ENCODE results near the gene TP53TG5. TPM values are rescaled to one million over a fixed set of nuclear protein-coding genes. Genes with fewer than 3 reads are reported as not detected.

Gene TP53TG5
- total and polyA plus RNA-seq, 2 of the 8 experiments (the other 6 are each of a cell fraction or from before 2014, with no cell fraction given) = not detected

- 8% methylated on average over 29 of the region's 30 CpGs; no CpG with 5 or more reads in 1 of the 2 experiments for WGBS, 2 experiments (ENCODE audit: extremely low coverage in 1 of 2, insufficient coverage in 1 of 2, insufficient read length in 1 of 2, insufficient replicate concordance in 2 of 2, low coverage in 1 of 2, low lambda C conversion rate in 2 of 2, missing lambda C conversion rate in 1 of 2)
- TF ChIP-seq CHD1 (IDR thresholded peaks at IDR 0.05; ENCODE audit: low read depth, low read length) = no peak
- TF ChIP-seq CHD2 (IDR thresholded peaks at IDR 0.05; ENCODE audit: low read length) = no peak
Observed at GRCh38 chr20:45407067-45407745, 29.1 kb upstream of the TP53TG5 start.

More at GRCh38 chr20:45407067-45407745, 29.1 kb upstream of the TP53TG5 start:
- Histone ChIP-seq H3K18ac (ENCODE audit: extremely low read depth, low read length) (peak overlapping the region; percentile 80), H3K56ac (replicated peaks; ENCODE audit: insufficient read length, low read depth, low read length) (no peak overlapping the region), H4K20me1 (replicated peaks in 1 of 2; ENCODE audit: control insufficient read depth in 1 of 2, insufficient read depth in 2 of 2, low read length in 2 of 2) (peaks cover 4 to 5% of the 10 kb centered on the region in 2 experiments), H3K4me3 (ENCODE audit: extremely low read depth in 1 of 4, insufficient read depth in 2 of 4, low read depth in 3 of 4, low read length in 4 of 4) (peak overlapping the region; percentile 82 to 86 (median 84)), H3K23me2 (ENCODE audit: low read depth, low read length) (peaks cover 21% of the 10 kb centered on the region), H2BK5ac (ENCODE audit: low read depth, low read length) (peak overlapping the region; percentile 40; the same call in 1 of the 2 replicates), H3K4me2 (ENCODE audit: insufficient read depth in 1 of 2, low read depth in 2 of 2, low read length in 2 of 2) (peak overlapping the region; percentile 77 to 98), H3K79me1 (ENCODE audit: low read depth, low read length) (no peaks in the 10 kb centered on the region), H3K27me3 (replicated peaks in 1 of 4; ENCODE audit: control insufficient read depth in 3 of 4, extremely low read depth in 1 of 4, insufficient read depth in 3 of 4, low read length in 3 of 4) (peaks cover 2 to 20% (median 10%) of the 10 kb centered on the region in 4 experiments; a peak in 6 of 7 replicates), H3K4me1 (replicated peaks in 1 of 4; ENCODE audit: control insufficient read depth in 3 of 4, insufficient read depth in 4 of 4, low read length in 3 of 4) (peaks cover 0 to 8% (median 3%) of the 10 kb centered on the region in 4 experiments; a peak in 4 of 7 replicates), H2AK5ac (ENCODE audit: low read depth, low read length) (no peak overlapping the region), H2BK12ac (ENCODE audit: low read depth, low read length) (peak overlapping the region; percentile 80), H2BK15ac (ENCODE audit: low read length) (0 out of 2 replicates have a peak overlapping the region, but pooled peaks have one; percentile 19), H3K23ac (ENCODE audit: insufficient read length) (no peak overlapping the region), H2BK20ac (ENCODE audit: low read length) (no peak overlapping the region), H2AFZ (ENCODE audit: low read length) (no peak overlapping the region), H4K91ac (replicated peaks; ENCODE audit: insufficient read length, low read length) (no peak overlapping the region), H3K14ac (ENCODE audit: insufficient read length) (no peak overlapping the region), H3K79me2 (ENCODE audit: control insufficient read depth in 1 of 2, insufficient read depth in 2 of 2, low read length in 2 of 2) (peaks cover 0 to 9% of the 10 kb centered on the region in 2 experiments; a peak in 1 of 4 replicates), H4K5ac (ENCODE audit: insufficient read length, low read depth, low read length) (no peak overlapping the region), H2BK120ac (replicated peaks; ENCODE audit: low read depth, low read length) (no peak overlapping the region), H3K4ac (replicated peaks; ENCODE audit: insufficient read length, low read depth, low read length) (peak overlapping the region; percentile 40), H3K27ac (ENCODE audit: low read depth, low read length) (no peak overlapping the region), H4K8ac (ENCODE audit: extremely low read depth, insufficient read depth, low read length) (peak overlapping the region; percentile 93; the same call in 1 of the 2 replicates), H3K9me3 (ENCODE audit: insufficient read depth in 2 of 2, low read depth in 1 of 2, low read length in 1 of 2) (no peaks in the 10 kb centered on the region), H3K9ac (replicated peaks in 1 of 4; ENCODE audit: extremely low read depth in 1 of 4, low read depth in 3 of 4, low read length in 3 of 4) (peak overlapping the region in 3 of 4 experiments; percentile 26 to 86 (median 65); a peak in 5 of 7 replicates), H3K36me3 (ENCODE audit: control insufficient read depth in 2 of 4, insufficient read depth in 4 of 4, low read length in 3 of 4) (peaks cover 5 to 15% (median 13%) of the 10 kb centered on the region in 4 experiments)
- ChIA-PET CTCF (ENCODE audit: partially characterized antibody) (interaction anchor here (0.5 to 12.6 kb wide), 20 partner anchors 8 to 587 kb away, joined by 3 to 127 read pairs (median 3); partner anchors contain the start of genes PIGT, SYS1 and TP53TG5), POLR2A (ENCODE audit: partially characterized antibody) (interaction anchor here (0.8 to 5.7 kb wide), 18 partner anchors 11 to 304 kb away, joined by 3 to 71 read pairs (median 4); partner anchors contain the start of genes PIGT, SDC4 and SYS1)
- FAIRE-seq (no peak), DNase-seq (ENCODE audit: low read depth in 1 of 2, low spot score in 2 of 2) (no peak)

Data from H1 (cell line).